GM12892 (cell line): ENCODE results near the gene ADGRF5. TPM values are rescaled to one million over a fixed set of nuclear protein-coding genes. Genes with fewer than 3 reads are reported as not detected.

Experiments used
- DNase-seq: peaks from one replicate; pipeline ENCODE4 v3.0.0; 2011; ENCODE audit not compliant: insufficient read length
- FAIRE-seq: peaks from 2 replicates; lab custom pipeline; 2011; peaks lifted over from hg19 to GRCh38; lab: Jason Lieb, UNC
- POLR2A ChIP-seq: IDR thresholded peaks from 2 replicates; pipeline ENCODE4 v1.6.1; 2011; ENCODE audit warnings: low read depth, low read length, control low read depth
- POLR2AphosphoS5 ChIP-seq: IDR thresholded peaks from 2 replicates; pipeline ENCODE4 v1.6.1; 2011; ENCODE audit warnings: low read depth, low read length, control low read depth
- TAF1 ChIP-seq: IDR thresholded peaks from 2 replicates; pipeline ENCODE4 v1.6.1; 2011; ENCODE audit warnings: low read depth, mild to moderate bottlenecking, control low read depth, low read length, borderline replicate concordance
- polyA plus RNA-seq: library from polyadenylated mRNA; unstranded; fragments of >200 nt; gene quantifications from one replicate; pipeline ENCODE4 v1.2.1, GENCODE V29; 2012; ENCODE audit warnings: missing spikeins, inconsistent platforms; ENCODE audit not compliant: missing spikeins

Gene ADGRF5
- polyA plus RNA-seq = not detected

GRCh38 chr6:46921731-46922130, at the start of gene ADGRF5:
ADGRF5 (minus strand) TSS chr6:46921938; CDS start chr6:46906762, 15,176 bp downstream.
- DNase-seq (no peak), FAIRE-seq (no peak)
- no peak for TF ChIP-seq POLR2A

GRCh38 chr6:46969206-46969605, 47.5 kb upstream of the ADGRF5 start:
- no peak for DNase-seq
- FAIRE-seq = no peak
- no peak for TF ChIP-seq TAF1
- TF ChIP-seq POLR2A = no peak
- no peak for TF ChIP-seq POLR2AphosphoS5

- no peak for FAIRE-seq
- TF ChIP-seq TAF1 = no peak
- no peak for TF ChIP-seq POLR2AphosphoS5
- TF ChIP-seq POLR2A = no peak
- no peak for DNase-seq
Measured at GRCh38 chr6:46967826-46968349, 46.1 kb upstream of the ADGRF5 start.

GRCh38 chr6:46964716-46965519, 43.2 kb upstream of the ADGRF5 start:
- TF ChIP-seq POLR2A (no peak), POLR2AphosphoS5 (no peak), TAF1 (no peak)
- FAIRE-seq (no peak), DNase-seq (no peak)

- DNase-seq (no peak), FAIRE-seq (no peak)
- TF ChIP-seq POLR2AphosphoS5 = no peak
- no peak for TF ChIP-seq TAF1
- no peak for TF ChIP-seq POLR2A
Measured at GRCh38 chr6:46963626-46964025, 41.9 kb upstream of the ADGRF5 start.

GRCh38 chr6:46963039-46963438, 41.3 kb upstream of the ADGRF5 start:
- DNase-seq (no peak), FAIRE-seq (no peak)

GRCh38 chr6:46961711-46962110, 40.0 kb upstream of the ADGRF5 start:
- TF ChIP-seq TAF1 (no peak), POLR2AphosphoS5 (no peak)
- FAIRE-seq = no peak
- no peak for DNase-seq

More at GRCh38 chr6:46963039-46963438, 41.3 kb upstream of the ADGRF5 start:
- TF ChIP-seq TAF1 = no peak
- no peak for TF ChIP-seq POLR2A
- no peak for TF ChIP-seq POLR2AphosphoS5

GRCh38 chr6:46961232-46961631, 39.5 kb upstream of the ADGRF5 start:
- no peak for TF ChIP-seq POLR2AphosphoS5
- no peak for TF ChIP-seq POLR2A
- DNase-seq (no peak), FAIRE-seq (no peak)

GRCh38 chr6:46959419-46959818, 37.7 kb upstream of the ADGRF5 start:
- DNase-seq = no peak
- TF ChIP-seq POLR2AphosphoS5 (no peak), POLR2A (no peak), TAF1 (no peak)
- no peak for FAIRE-seq

GRCh38 chr6:46956409-46956808, 34.7 kb upstream of the ADGRF5 start:
- no peak for TF ChIP-seq POLR2A
- TF ChIP-seq TAF1 = no peak
- TF ChIP-seq POLR2AphosphoS5 = no peak
- DNase-seq (no peak), FAIRE-seq (no peak)

- TF ChIP-seq POLR2A = no peak
- TF ChIP-seq POLR2AphosphoS5 = no peak
- TF ChIP-seq TAF1 = no peak
- FAIRE-seq (no peak), DNase-seq (no peak)
Measured at GRCh38 chr6:46954837-46955451, 33.2 kb upstream of the ADGRF5 start.

GRCh38 chr6:46953921-46954320, 32.2 kb upstream of the ADGRF5 start:
- FAIRE-seq = no peak
- TF ChIP-seq POLR2AphosphoS5 (no peak), TAF1 (no peak), POLR2A (no peak)

More at GRCh38 chr6:46953921-46954320, 32.2 kb upstream of the ADGRF5 start:
- DNase-seq = no peak
